Measurements from ENCODE around the gene KLHL17. TPM values are rescaled to one million over a fixed set of nuclear protein-coding genes. Genes with fewer than 3 reads are reported as not detected.

The KLHL17 gene
- total RNA-seq (2014; rRNA removed; shearing (Covaris generic)): 8.4 and 15.1 TPM in 2 replicates

- peaks cover 15% of the 10 kb centered on the region for H3K36me3 ChIP-seq
- peaks cover 5% of the 10 kb centered on the region; the same call in 1 of the 2 replicates for H3K4me1 ChIP-seq
- peak within 1 kb of the TSS; percentile 95 for H3K4me3 ChIP-seq
- H3K27me3 ChIP-seq: no peaks in the 10 kb centered on the region
- H3K27ac ChIP-seq: no peak within 1 kb of the TSS
- peak; percentile 80 to 85 for DNase-seq
- no peaks in the 10 kb centered on the region for H3K9me3 ChIP-seq (replicated peaks)
Measured at GRCh38 chr1:960363-961131, at the start of gene KLHL17. Gene KLHL17 (plus strand): TSS chr1:960584. CDS start chr1:960694, 110 bp downstream.

GRCh38 chr1:910881-911721, 49.3 kb upstream of the KLHL17 start:
- H3K27me3 ChIP-seq: peaks cover 18% of the 10 kb centered on the region
- H3K27ac ChIP-seq: no peak overlapping the region
- peaks cover 6% of the 10 kb centered on the region; the same call in 1 of the 2 replicates for H3K4me1 ChIP-seq
- no peaks in the 10 kb centered on the region for H3K9me3 ChIP-seq (replicated peaks)
- H3K36me3 ChIP-seq: no peaks in the 10 kb centered on the region
- no peak overlapping the region for H3K4me3 ChIP-seq
- no peak for DNase-seq

- DNase-seq: no peak
- Histone ChIP-seq H3K36me3 (no peaks in the 10 kb centered on the region), H3K27me3 (peaks cover 28% of the 10 kb centered on the region), H3K27ac (no peak overlapping the region), H3K9me3 (replicated peaks) (no peaks in the 10 kb centered on the region), H3K4me1 (peaks cover 15% of the 10 kb centered on the region), H3K4me3 (no peak overlapping the region)
Measured at GRCh38 chr1:911875-912739, 48.3 kb upstream of the KLHL17 start.

- Histone ChIP-seq H3K27ac (no peak overlapping the region), H3K9me3 (replicated peaks) (no peaks in the 10 kb centered on the region), H3K27me3 (peaks cover 36% of the 10 kb centered on the region), H3K36me3 (no peaks in the 10 kb centered on the region), H3K4me3 (no peak overlapping the region), H3K4me1 (peaks cover 20% of the 10 kb centered on the region)
- DNase-seq: no peak
Measured at GRCh38 chr1:912740-913301, 47.6 kb upstream of the KLHL17 start.

GRCh38 chr1:913491-914130, 46.8 kb upstream of the KLHL17 start:
- Histone ChIP-seq H3K9me3 (replicated peaks) (no peaks in the 10 kb centered on the region), H3K36me3 (no peaks in the 10 kb centered on the region), H3K27me3 (peaks cover 43% of the 10 kb centered on the region), H3K27ac (no peak overlapping the region), H3K4me3 (no peak overlapping the region), H3K4me1 (peaks cover 20% of the 10 kb centered on the region)
- DNase-seq: no peak

- Histone ChIP-seq H3K36me3 (no peaks in the 10 kb centered on the region), H3K27ac (no peak overlapping the region), H3K4me1 (peaks cover 20% of the 10 kb centered on the region), H3K27me3 (peaks cover 47% of the 10 kb centered on the region), H3K9me3 (replicated peaks) (no peaks in the 10 kb centered on the region), H3K4me3 (no peak overlapping the region)
- DNase-seq: no peak
Measured at GRCh38 chr1:914131-914890, 46.1 kb upstream of the KLHL17 start.

GRCh38 chr1:914891-915280, 45.5 kb upstream of the KLHL17 start:
- DNase-seq: no peak
- peaks cover 24% of the 10 kb centered on the region for H3K4me1 ChIP-seq
- H3K36me3 ChIP-seq: no peaks in the 10 kb centered on the region
- no peak overlapping the region for H3K27ac ChIP-seq
- peaks cover 51% of the 10 kb centered on the region for H3K27me3 ChIP-seq
- H3K9me3 ChIP-seq (replicated peaks): no peaks in the 10 kb centered on the region
- H3K4me3 ChIP-seq: no peak overlapping the region

GRCh38 chr1:915295-916172, 44.9 kb upstream of the KLHL17 start:
- H3K4me1 ChIP-seq: peaks cover 27% of the 10 kb centered on the region
- no peaks in the 10 kb centered on the region for H3K9me3 ChIP-seq (replicated peaks)

GRCh38 chr1:916173-917075, 44.0 kb upstream of the KLHL17 start:
- Histone ChIP-seq H3K4me3 (no peak overlapping the region), H3K27ac (no peak overlapping the region), H3K36me3 (no peaks in the 10 kb centered on the region), H3K4me1 (peaks cover 36% of the 10 kb centered on the region), H3K27me3 (peaks cover 51% of the 10 kb centered on the region), H3K9me3 (replicated peaks) (no peaks in the 10 kb centered on the region)
- DNase-seq: peak in 1 of 2 experiments; percentile 14

More at GRCh38 chr1:915295-916172, 44.9 kb upstream of the KLHL17 start:
- no peak overlapping the region for H3K4me3 ChIP-seq
- DNase-seq: no peak
- H3K36me3 ChIP-seq: no peaks in the 10 kb centered on the region
- no peak overlapping the region for H3K27ac ChIP-seq
- H3K27me3 ChIP-seq: peaks cover 51% of the 10 kb centered on the region

- no peak overlapping the region for H3K27ac ChIP-seq
- H3K9me3 ChIP-seq (replicated peaks): no peaks in the 10 kb centered on the region
- peak in 1 of 2 experiments; percentile 15 for DNase-seq
- no peak overlapping the region for H3K4me3 ChIP-seq
- peaks cover 49% of the 10 kb centered on the region for H3K27me3 ChIP-seq
- H3K4me1 ChIP-seq: peaks cover 34% of the 10 kb centered on the region
- H3K36me3 ChIP-seq: no peaks in the 10 kb centered on the region
Measured at GRCh38 chr1:917076-917459, 43.3 kb upstream of the KLHL17 start.

GRCh38 chr1:917466-918091, 42.8 kb upstream of the KLHL17 start:
- peak in 1 of 2 experiments; percentile 22 for DNase-seq
- peaks cover 44% of the 10 kb centered on the region for H3K27me3 ChIP-seq
- no peak overlapping the region for H3K27ac ChIP-seq
- H3K36me3 ChIP-seq: no peaks in the 10 kb centered on the region
- no peaks in the 10 kb centered on the region for H3K9me3 ChIP-seq (replicated peaks)
- H3K4me1 ChIP-seq: peaks cover 31% of the 10 kb centered on the region
- H3K4me3 ChIP-seq: no peak overlapping the region

All from SJCRH30 (cell line).